Measurements from ENCODE around the gene ELAVL3.
A peak's percentile ranks its signal among the peaks of the same experiment; 100 is the strongest.

ELAVL3 gene

DNA sequence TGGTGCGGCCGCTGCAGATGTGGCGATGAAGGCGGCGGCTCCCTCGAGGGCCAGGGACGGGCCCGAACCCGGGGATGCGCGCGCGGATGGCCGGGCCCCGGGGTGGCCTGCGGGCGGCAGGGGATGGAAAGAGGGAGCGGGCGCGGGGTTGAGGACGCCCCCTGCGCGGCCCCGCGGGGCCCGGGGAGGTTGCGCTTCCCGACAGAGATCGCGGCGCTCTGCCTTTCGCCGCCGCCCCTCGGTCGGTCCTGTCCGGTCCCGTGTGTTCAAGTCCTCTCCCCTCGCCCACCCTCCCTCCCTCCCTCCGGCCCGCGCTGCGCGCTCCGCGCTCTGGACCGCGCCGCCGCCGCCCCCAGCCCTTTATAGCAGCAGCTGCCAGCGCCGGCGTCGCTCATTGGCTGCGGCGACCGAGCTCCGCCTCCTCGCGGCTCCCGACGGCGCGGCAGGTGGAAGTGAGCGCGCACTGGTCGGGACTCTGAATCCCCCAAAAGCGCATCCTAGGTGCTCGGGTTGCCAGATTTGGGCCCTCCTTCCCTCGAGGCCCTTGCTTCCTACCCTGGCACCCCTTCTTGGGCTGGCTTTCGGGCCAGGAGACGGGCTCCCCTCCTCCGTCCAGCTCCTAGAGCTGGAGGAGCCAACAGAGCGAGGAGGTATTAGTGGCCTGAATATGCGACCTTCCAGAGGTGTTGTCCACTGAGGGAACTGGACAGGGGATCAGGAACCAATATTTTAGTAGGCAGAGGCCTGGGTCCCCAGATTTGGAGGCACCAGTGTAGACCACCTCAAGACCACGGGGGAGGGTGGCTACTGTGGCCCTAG lies at the start of gene ELAVL3:
Gene ELAVL3, minus strand, starts transcription at position 332 of the 819 bp plus-strand sequence. CDS start 438 bp downstream, outside the sequence.
- DNase-seq (ENCODE audit: low read depth, low spot score) = no peak

- peak; percentile 95 for DNase-seq (ENCODE audit: low read depth, low spot score)
Observed at GRCh38 chr19:11530432-11530831, 49.6 kb upstream of the ELAVL3 start.

DNA sequence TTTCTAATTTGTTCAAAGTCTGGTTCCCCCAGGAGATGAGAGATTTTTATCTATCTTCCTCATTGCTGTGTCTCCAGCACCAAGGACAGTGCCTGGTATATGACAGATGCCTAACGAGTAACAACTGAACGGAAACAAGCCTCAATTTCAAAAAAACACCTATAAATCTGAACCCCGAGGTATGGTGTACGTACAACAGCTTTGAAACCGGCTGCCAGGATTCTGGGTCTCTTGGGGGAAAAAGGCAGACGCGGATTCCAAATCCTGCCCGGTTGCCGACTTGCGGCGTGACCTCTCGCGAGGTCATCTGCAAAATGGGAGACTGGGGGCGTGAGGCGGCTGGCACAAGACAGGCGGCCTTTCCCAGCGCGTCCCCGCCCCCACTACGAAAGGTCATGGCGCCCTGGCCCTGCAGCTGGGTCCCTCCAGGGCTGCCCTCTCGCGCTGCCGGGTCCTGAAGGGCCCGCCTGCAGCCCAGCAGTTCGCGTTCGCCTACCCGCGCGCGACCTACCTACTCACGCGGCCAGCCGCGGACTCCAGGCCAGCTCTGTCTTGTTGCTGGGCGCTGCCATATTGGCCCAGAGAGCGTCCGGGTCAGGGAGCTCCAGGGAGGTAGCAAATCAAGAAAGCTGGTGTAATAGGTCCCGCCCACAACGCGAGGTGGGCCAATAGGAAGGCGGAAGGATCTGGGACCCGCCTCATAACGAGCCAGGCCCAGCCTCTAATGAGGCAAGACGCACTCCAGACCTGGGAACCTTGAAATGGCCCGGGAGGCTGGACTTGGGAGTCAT lies 47.9 kb upstream of the ELAVL3 start, which contains the start of gene ECSIT:
Gene ECSIT, minus strand, starts transcription at position 584 of the 791 bp plus-strand sequence. CDS start 9,964 bp downstream, outside the sequence.
- peak; percentile 93 for DNase-seq (ENCODE audit: low read depth, low spot score)

DNA sequence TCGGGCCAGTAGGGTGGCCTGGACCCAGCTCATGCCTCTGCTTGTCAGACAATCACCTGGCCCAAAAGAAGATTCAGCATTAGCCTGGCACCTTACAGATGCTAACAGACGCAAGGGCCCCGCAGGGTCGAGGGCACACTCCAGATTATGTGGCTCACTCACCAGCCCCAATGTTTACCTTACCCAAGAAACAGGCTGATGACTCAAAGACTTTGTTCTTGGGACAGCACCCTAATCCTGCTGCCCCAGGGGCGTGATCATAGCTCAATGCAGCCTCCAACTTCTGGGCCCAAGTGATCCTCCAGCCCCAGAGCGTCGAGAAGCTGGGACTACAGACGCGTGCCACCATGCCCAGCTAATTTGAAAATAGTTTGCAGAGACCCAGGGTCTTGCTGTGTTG lies 38.3 kb upstream of the ELAVL3 start:
- no peak for DNase-seq (ENCODE audit: low read depth, low spot score)

DNA sequence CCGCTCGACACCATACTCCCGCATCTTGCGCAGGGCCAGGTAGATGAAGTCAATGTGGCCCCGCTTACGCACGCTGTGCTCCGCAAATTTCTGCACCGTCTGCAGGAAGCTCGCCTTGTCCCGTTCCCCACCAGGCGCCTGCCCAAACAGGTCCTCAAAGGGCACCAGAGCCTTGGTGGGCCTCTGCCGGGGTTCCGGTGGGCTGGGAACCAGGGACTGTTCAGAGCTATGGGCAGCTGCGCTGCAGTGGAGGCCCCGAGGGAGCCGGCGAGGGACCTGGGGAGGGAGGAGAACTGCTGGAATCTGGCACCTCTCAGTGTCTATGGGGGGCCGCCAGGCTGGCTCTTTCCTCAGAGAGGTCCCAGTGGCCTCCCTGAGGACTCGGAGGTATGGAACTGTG lies 33.1 kb upstream of the ELAVL3 start:
- DNase-seq (ENCODE audit: low read depth, low spot score) = no peak

GRCh38 chr19:11510444-11510843 lies 29.6 kb upstream of the ELAVL3 start:
- DNase-seq (ENCODE audit: low read depth, low spot score) = no peak

DNA sequence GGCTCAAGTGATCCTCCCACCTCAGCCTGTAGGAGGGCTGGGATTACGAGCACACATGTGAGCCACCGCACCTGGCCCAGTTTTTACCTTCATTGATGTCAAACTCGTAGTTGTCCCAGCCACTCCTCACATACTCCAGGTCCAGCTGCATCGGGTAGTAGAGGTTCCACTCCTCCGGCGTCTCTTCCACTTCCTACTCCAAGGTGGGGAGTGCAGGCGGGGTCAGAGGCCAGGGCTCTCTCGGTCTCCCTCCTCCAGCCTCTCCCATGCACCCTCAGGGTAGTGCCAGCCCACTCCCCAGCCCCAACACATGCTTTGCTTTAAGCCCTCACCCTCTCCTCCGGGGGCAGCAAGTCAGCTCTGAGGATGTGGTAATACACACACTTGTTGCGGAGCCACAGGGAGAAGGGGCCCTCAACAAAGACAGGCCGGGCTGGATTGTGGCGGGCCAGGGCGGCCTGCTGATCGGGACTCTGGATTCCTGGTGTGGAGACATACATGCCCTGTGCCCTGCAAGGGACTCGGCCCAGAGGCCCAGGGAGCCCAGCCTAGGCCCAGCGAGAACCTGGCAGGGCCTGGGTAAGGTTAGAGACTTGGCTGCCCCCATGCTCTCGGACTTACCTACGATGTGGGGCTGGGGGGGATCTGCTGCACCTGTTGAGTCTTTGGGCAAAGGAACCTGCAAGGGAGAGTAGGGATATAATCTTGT lies 26.7 kb upstream of the ELAVL3 start:
- DNase-seq (ENCODE audit: low read depth, low spot score) = no peak

- no peak for DNase-seq (ENCODE audit: low read depth, low spot score)
Observed at GRCh38 chr19:11506967-11507366, 26.1 kb upstream of the ELAVL3 start.

DNA sequence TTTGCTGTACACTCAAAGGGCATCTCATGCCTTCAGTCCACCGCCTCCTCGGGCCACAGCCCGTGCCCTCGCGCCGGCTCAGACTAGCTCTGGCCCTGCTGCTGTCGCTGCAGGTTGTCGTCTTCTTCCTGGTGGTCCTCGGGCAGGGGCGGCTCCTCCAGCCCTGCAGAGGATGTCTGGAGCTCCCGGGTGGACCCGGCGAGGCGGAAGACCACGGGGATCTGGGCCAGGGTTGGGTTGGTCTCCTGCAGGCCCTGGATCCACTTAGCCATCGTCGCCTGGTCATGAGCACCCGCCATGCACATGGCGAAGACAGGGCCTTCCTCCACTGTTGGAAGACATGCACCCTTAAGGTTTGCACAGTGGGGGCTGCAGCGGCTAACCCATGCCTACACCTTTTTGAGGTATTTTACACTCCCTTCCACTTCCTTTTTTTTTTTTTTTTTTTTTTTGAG lies 25.3 kb upstream of the ELAVL3 start:
- DNase-seq (ENCODE audit: low read depth, low spot score) = no peak

DNA sequence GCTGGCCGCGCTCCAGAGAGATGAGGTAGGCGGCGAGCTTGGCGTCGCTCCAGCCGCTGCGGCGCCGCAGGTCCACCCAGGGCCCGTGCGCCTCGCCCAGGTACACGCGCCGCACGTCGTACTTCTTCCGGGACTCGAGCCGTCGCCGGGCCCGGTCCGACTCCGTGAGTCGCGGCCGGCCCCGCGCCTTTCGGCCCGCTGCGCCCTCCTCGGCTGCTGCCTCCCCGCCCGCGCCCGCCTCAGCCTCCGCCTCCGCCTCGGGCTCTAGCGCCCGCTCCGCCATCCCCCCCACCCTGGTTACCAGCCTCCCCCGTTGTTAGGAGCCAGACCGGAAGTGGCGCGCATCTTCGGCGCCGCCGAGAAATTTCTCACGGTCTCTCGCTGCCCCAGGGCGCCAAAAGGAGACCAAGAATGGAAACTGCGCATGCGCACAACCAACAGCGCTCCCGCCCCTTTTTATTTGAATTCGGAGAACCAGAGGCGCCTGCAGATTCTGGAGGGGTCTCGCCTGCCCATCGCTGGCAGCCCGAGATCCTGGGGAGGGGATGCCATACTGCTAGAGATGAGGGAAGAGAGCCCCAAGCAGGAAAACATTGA lies 24.8 kb upstream of the ELAVL3 start, which contains the start of gene ZNF653:
Gene ZNF653, minus strand, starts transcription at position 336 of the 597 bp plus-strand sequence. Its CDS starts 53 bp downstream, at position 283.
- no peak for DNase-seq (ENCODE audit: low read depth, low spot score)

DNA sequence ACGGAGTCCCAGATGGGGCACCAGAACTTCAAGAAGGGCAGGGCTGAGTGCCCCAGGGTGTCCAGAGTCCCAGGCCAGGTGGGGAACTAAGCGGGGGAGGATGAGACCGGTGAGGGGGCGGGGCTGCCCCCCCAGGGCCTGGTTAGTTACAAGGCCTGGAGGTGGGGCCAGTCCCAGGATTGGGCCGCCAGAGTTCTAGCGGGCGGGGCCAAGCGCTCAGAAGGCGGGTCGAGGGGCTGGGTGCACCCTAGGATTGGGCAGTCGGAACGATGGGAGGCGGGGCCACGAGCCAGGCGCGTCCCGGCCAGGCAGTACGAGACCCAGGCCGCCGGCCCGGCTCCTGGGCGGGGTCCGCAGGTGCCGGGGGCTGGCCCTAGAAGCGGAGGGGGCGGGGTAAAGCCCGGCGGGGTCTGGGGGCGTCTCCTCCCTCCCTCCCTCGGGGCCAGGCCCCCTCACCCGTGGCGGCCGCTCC lies 24.2 kb upstream of the ELAVL3 start:
- no peak for DNase-seq (ENCODE audit: low read depth, low spot score)

GRCh38 chr19:11504502-11505031 lies 23.7 kb upstream of the ELAVL3 start:
- DNase-seq (ENCODE audit: low read depth, low spot score) = no peak

- DNase-seq (ENCODE audit: low read depth, low spot score) = no peak
Observed at GRCh38 chr19:11499890-11500420, 19.1 kb upstream of the ELAVL3 start.

DNA sequence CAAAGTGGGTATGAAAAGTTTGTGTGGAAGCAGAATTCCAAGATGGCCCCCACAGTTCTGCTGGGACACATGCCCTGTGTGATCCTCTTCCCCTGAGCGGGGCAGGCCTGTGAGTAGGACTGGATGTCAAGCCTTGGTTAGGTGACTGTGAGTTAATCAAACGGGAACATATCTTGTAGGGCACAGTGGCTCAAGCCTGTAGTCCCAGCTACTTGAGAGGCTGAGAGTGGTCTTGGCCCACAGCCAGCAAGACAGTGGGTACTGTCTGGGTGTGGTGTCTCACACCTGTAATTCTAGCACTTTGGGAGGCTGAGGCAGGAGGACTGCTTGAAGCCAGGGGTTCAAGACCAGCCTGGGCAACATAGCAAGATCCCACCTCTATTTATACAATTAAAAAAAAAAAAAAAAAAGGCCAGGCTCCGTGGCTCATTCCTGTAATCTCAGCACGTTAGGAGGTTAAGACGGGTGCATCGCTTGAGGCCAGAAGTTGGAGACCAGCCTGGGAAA lies 18.4 kb upstream of the ELAVL3 start:
- DNase-seq (ENCODE audit: low read depth, low spot score) = no peak

GRCh38 chr19:11496391-11497163 lies 15.7 kb upstream of the ELAVL3 start:
- DNase-seq (ENCODE audit: low read depth, low spot score) = no peak

- no peak for DNase-seq (ENCODE audit: low read depth, low spot score)
Observed at GRCh38 chr19:11495885-11496284, 15.0 kb upstream of the ELAVL3 start.

GRCh38 chr19:11495481-11495880 lies 14.6 kb upstream of the ELAVL3 start:
- no peak for DNase-seq (ENCODE audit: low read depth, low spot score)

GRCh38 chr19:11494634-11495285 lies 13.9 kb upstream of the ELAVL3 start:
- DNase-seq (ENCODE audit: low read depth, low spot score) = no peak

DNA sequence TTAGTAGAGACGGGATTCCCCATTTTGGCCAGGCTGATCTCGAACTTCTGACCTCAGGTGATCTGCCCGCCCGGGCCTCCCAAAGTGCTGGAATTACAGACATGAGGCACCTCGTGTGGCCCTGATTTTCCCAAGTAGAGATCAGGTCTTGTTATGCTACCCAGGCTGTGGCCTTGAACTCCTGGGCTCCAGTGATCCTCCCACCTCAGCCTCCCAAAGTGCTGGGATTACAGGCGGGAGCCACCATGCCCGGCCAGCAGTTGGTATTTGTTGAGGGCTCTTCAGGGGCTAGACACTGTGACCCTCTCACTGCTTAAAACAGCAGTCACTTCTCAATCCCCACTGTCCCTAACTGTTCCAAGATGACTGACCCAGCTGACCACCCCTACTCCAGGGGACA lies 8.5 kb upstream of the ELAVL3 start:
- DNase-seq (ENCODE audit: low read depth, low spot score) = no peak

All from iPS DF 19.7 (cell line).